Measurements from ENCODE around the gene TBXAS1.
"Not testable (repeated sequence)": the region's sequence is repeated elsewhere in the genome, so short reads cannot be mapped to it uniquely, and the experiment has no call there.

- not testable (repeated sequence) for TF ChIP-seq CTCF, POLR2AphosphoS5, POLR2A (IDR thresholded peaks at IDR 0.05)
These were observed 100.2 kb downstream of the TBXAS1 start for GRCh38 chr7:139929221-139929620.
